HG02642 (cell line): ENCODE results near the gene RPS6KB1.
"Not testable (repeated sequence)": the region's sequence is repeated elsewhere in the genome, so short reads cannot be mapped to it uniquely, and the experiment has no call there.

ENCODE experiments used
- ATAC-seq: cut with Tn5 transposase; IDR thresholded peaks from one replicate; pipeline ENCODE4 v1.9.1; 2021; ENCODE audit warnings: mild to moderate bottlenecking; ENCODE audit not compliant: unreplicated experiment, poor library complexity

RPS6KB1 gene

GRCh38 chr17:59892924-59893675, at the start of gene RPS6KB1, which contains the start of gene TUBD1:
Gene RPS6KB1 (plus strand): TSS chr17:59893121. CDS start chr17:59893185, 64 bp downstream.
Gene TUBD1 (minus strand): TSS chr17:59892943. CDS start chr17:59891002, 1,941 bp downstream.
- ATAC-seq: peak; percentile 91

GRCh38 chr17:59844884-59845594, 47.9 kb upstream of the RPS6KB1 start:
- ATAC-seq: no peak

- peak; percentile 26 for ATAC-seq
Observed at GRCh38 chr17:59845595-59846393, 47.1 kb upstream of the RPS6KB1 start.

GRCh38 chr17:59846394-59847165, 46.3 kb upstream of the RPS6KB1 start:
- peak; percentile 41 for ATAC-seq

- no peak for ATAC-seq
Observed at GRCh38 chr17:59848385-59848668, 44.6 kb upstream of the RPS6KB1 start.

- peak; percentile 57 for ATAC-seq
Observed at GRCh38 chr17:59848778-59849177, 44.1 kb upstream of the RPS6KB1 start.

GRCh38 chr17:59850311-59850710, 42.6 kb upstream of the RPS6KB1 start:
- ATAC-seq: not testable (repeated sequence)

GRCh38 chr17:59851439-59852375, 41.2 kb upstream of the RPS6KB1 start:
- ATAC-seq: no peak

GRCh38 chr17:59852847-59853167, 40.1 kb upstream of the RPS6KB1 start:
- not testable (repeated sequence) for ATAC-seq

GRCh38 chr17:59853168-59853918, 39.6 kb upstream of the RPS6KB1 start:
- no peak for ATAC-seq

- not testable (repeated sequence) for ATAC-seq
Observed at GRCh38 chr17:59853919-59854729, 38.8 kb upstream of the RPS6KB1 start.

- no peak for ATAC-seq
Observed at GRCh38 chr17:59856859-59857794, 35.8 kb upstream of the RPS6KB1 start.

GRCh38 chr17:59858167-59858816, 34.6 kb upstream of the RPS6KB1 start:
- ATAC-seq: no peak

- no peak for ATAC-seq
Observed at GRCh38 chr17:59858932-59859331, 34.0 kb upstream of the RPS6KB1 start.

- ATAC-seq: no peak
Observed at GRCh38 chr17:59859444-59860025, 33.4 kb upstream of the RPS6KB1 start.

- ATAC-seq: no peak
Observed at GRCh38 chr17:59863616-59864015, 29.3 kb upstream of the RPS6KB1 start.
